ENCODE results near the gene ACKR2. TPM values are rescaled to one million over a fixed set of nuclear protein-coding genes. Genes with fewer than 3 reads are reported as not detected.

Gene ACKR2
- 1 to 10 TPM; 2.7 to 6.5 (median 3.1) TPM for total RNA-seq

- no peaks in the 10 kb centered on the region for H3K27me3 ChIP-seq
- H3K36me3 ChIP-seq = no peaks in the 10 kb centered on the region
- H3K4me1 ChIP-seq = peaks cover 0 to 11% (median 5%) of the 10 kb centered on the region in 3 donors
- H3K9me3 ChIP-seq = no peaks in the 10 kb centered on the region
- DNase-seq = no peak
- no peak for TF ChIP-seq POLR2A (IDR thresholded peaks at IDR 0.05)
- TF ChIP-seq, protein P1, sequence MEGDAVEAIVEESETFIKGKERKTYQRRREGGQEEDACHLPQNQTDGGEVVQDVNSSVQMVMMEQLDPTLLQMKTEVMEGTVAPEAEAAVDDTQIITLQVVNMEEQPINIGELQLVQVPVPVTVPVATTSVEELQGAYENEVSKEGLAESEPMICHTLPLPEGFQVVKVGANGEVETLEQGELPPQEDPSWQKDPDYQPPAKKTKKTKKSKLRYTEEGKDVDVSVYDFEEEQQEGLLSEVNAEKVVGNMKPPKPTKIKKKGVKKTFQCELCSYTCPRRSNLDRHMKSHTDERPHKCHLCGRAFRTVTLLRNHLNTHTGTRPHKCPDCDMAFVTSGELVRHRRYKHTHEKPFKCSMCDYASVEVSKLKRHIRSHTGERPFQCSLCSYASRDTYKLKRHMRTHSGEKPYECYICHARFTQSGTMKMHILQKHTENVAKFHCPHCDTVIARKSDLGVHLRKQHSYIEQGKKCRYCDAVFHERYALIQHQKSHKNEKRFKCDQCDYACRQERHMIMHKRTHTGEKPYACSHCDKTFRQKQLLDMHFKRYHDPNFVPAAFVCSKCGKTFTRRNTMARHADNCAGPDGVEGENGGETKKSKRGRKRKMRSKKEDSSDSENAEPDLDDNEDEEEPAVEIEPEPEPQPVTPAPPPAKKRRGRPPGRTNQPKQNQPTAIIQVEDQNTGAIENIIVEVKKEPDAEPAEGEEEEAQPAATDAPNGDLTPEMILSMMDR (IDR thresholded peaks at IDR 0.05) = no peak
- 67 to 77% methylated on average over 5 of the region's 5 CpGs for WGBS, 2 donors
- H3K27ac ChIP-seq = no peak within 1 kb of the TSS
- H3K4me3 ChIP-seq = no peak within 1 kb of the TSS
- intact Hi-C loops (cut with DNase I) = no loop called here
These were observed at the start of gene ACKR2 for GRCh38 chr3:42809202-42809601. Gene ACKR2, plus strand, starts transcription at chr3:42809445. Its CDS starts 55,058 bp downstream, at chr3:42864503.

DNA sequence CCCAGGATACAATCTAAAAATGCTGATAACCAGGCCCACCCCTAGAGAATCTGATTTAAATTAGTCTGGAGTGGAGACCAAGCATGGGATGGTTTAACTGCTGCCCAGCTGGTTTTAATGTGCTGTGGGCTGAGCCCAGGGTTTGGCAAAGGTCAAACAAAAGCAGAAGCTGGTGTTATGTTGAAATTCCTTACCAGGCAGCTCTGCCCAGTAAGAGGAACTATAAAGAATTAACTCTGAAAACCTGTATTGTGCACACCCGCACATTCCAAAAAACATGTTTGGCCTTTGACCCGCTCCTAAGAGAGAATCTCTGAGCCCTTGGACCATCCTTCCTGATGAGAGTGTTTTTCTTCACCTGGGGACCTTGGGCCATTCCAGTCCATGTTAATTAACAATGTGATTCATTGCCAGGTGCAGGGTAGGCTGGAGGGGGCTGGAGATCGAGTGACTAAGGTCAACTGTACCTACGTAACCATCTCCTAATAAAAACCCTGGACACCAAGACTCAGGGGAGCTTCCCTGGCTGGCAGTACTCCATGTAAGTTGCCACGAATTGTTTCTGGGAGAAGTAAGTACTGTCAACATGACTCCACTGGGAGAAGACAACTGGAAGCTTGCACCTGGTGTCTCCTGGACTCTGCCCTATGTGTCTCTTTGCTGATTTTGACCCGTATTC is 47.1 kb upstream of the ACKR2 start:
- Histone ChIP-seq H3K36me3 (no peaks in the 10 kb centered on the region), H3K4me3 (no peak overlapping the region), H3K27ac (peak overlapping the region in 3 of 4 donors; percentile 0 to 27 (median 9)), H3K9me3 (no peaks in the 10 kb centered on the region), H3K27me3 (no peaks in the 10 kb centered on the region), H3K4me1 (peaks cover 0 to 22% (median 5%) of the 10 kb centered on the region in 3 donors)
- 69 to 76% methylated on average over 6 of the region's 6 CpGs for WGBS, 2 donors
- intact Hi-C loops (cut with DNase I) = no loop called here
- no peak for DNase-seq
- TF ChIP-seq POLR2A (IDR thresholded peaks at IDR 0.05) = no peak
- TF ChIP-seq, protein P1 (IDR thresholded peaks at IDR 0.05) = no peak

DNA sequence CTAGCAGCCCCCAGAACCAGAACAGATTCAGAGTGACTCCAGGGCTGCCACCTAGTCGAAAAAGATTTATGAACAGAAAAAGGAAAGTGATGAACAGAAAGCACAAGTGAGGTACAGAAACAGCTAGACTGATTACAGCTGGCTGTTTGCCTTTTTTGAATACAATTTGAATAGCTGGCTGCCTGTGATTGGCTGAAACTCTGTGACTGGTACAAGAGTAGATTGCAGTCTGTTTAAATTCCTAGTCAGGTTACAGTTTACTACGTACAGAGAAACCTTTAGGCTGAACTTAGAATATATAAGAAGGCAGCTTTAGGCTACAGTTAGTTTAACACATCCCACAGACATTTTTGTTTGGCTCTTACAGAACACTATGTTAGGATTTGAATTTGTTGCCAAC is 46.2 kb upstream of the ACKR2 start:
- no peaks in the 10 kb centered on the region for H3K27me3 ChIP-seq
- DNase-seq = no peak
- H3K36me3 ChIP-seq = no peaks in the 10 kb centered on the region
- H3K9me3 ChIP-seq = no peaks in the 10 kb centered on the region
- TF ChIP-seq, protein P1 (IDR thresholded peaks at IDR 0.05) = no peak
- TF ChIP-seq POLR2A (IDR thresholded peaks at IDR 0.05) = no peak
- intact Hi-C loops (cut with DNase I) = no loop called here
- H3K27ac ChIP-seq = peak overlapping the region in 2 of 4 donors; percentile 9 to 27
- 55 to 56% methylated on average over 2 of the region's 2 CpGs for WGBS, 2 donors
- peaks cover 0 to 22% (median 5%) of the 10 kb centered on the region in 3 donors for H3K4me1 ChIP-seq
- H3K4me3 ChIP-seq = no peak overlapping the region

- Histone ChIP-seq H3K9me3 (no peaks in the 10 kb centered on the region), H3K27me3 (no peaks in the 10 kb centered on the region), H3K4me1 (peaks cover 0 to 22% (median 5%) of the 10 kb centered on the region in 3 donors), H3K4me3 (no peak overlapping the region), H3K36me3 (no peaks in the 10 kb centered on the region), H3K27ac (no peak overlapping the region)
- no peak for TF ChIP-seq POLR2A (IDR thresholded peaks at IDR 0.05)
- TF ChIP-seq, protein P1 (IDR thresholded peaks at IDR 0.05) = no peak
- intact Hi-C loops (cut with DNase I) = no loop called here
- 90 to 96% methylated on average over 3 of the region's 3 CpGs for WGBS, 2 donors
- DNase-seq = no peak
These were observed 45.1 kb upstream of the ACKR2 start for GRCh38 chr3:42764115-42764514.

GRCh38 chr3:42764561-42765295 is 44.5 kb upstream of the ACKR2 start:
- H3K4me1 ChIP-seq = peaks cover 0 to 22% (median 5%) of the 10 kb centered on the region in 3 donors
- intact Hi-C loops (cut with DNase I) = no loop called here
- DNase-seq = no peak
- no peaks in the 10 kb centered on the region for H3K9me3 ChIP-seq
- H3K36me3 ChIP-seq = no peaks in the 10 kb centered on the region
- TF ChIP-seq, protein P1 (IDR thresholded peaks at IDR 0.05) = no peak
- no peak for TF ChIP-seq POLR2A (IDR thresholded peaks at IDR 0.05)
- no peak overlapping the region for H3K27ac ChIP-seq
- H3K4me3 ChIP-seq = no peak overlapping the region
- H3K27me3 ChIP-seq = no peaks in the 10 kb centered on the region
- WGBS, 2 donors = 34 to 43% methylated on average over 3 of the region's 3 CpGs
